MM.1S (cell line): Measurements from ENCODE around the gene ELOVL7.

Experiments used
- DNase-seq: peaks from one replicate; pipeline ENCODE4 v3.0.0-alpha.2; 2015
- H2AFZ ChIP-seq: fragments of 300-600 bp; sonication (generic); 2 replicates; pipeline ENCODE4 v1.6.0; 2016; ENCODE audit warnings: antibody characterized with exemption, low read length
- H3F3A ChIP-seq: fragments of 300-600 bp; sonication (generic); 2 replicates; pipeline ENCODE4 v1.6.1; 2016; ENCODE audit warnings: mild to moderate bottlenecking, antibody characterized with exemption, low read length, moderate library complexity, mixed read lengths; ENCODE audit not compliant: insufficient read depth
- H3K27ac ChIP-seq: fragments of 300-600 bp; sonication (generic); 2 replicates; pipeline ENCODE4 v1.5.1; 2016; ENCODE audit warnings: mild to moderate bottlenecking, low read length
- H3K27me3 ChIP-seq: fragments of 300-600 bp; sonication (generic); replicated peaks from 2 replicates; pipeline ENCODE4 v1.6.0; 2016; ENCODE audit warnings: low read length; ENCODE audit not compliant: insufficient read depth
- H3K36me3 ChIP-seq: fragments of 300-600 bp; sonication (generic); replicated peaks from 2 replicates; pipeline ENCODE4 v1.6.1; 2016; ENCODE audit warnings: mild to moderate bottlenecking, low read length, mixed read lengths; ENCODE audit not compliant: insufficient read depth
- H3K4me1 ChIP-seq: fragments of 300-600 bp; sonication (generic); 2 replicates; pipeline ENCODE4 v1.6.1; 2016; ENCODE audit warnings: low read length, mixed read lengths
- H3K4me2 ChIP-seq: fragments of 300-600 bp; sonication (generic); 2 replicates; pipeline ENCODE4 v1.6.0; 2016; ENCODE audit warnings: low read depth, low read length
- H3K4me3 ChIP-seq: fragments of 300-600 bp; sonication (generic); 2 replicates; pipeline ENCODE4 v1.5.1; 2016; ENCODE audit warnings: low read length, mixed read lengths
- H3K79me2 ChIP-seq: fragments of 300-600 bp; sonication (generic); 2 replicates; pipeline ENCODE4 v1.6.1; 2016; ENCODE audit warnings: mixed run types, low read length, mixed read lengths
- H3K9ac ChIP-seq: fragments of 300-600 bp; sonication (generic); 2 replicates; pipeline ENCODE4 v1.6.1; 2016; ENCODE audit warnings: low read length, mixed read lengths
- H3K9me2 ChIP-seq: fragments of 300-600 bp; sonication (generic); replicated peaks from 2 replicates; pipeline ENCODE4 v1.6.1; 2016; ENCODE audit warnings: mild to moderate bottlenecking, low read length, mixed read lengths; ENCODE audit not compliant: insufficient read depth
- H3K9me3 ChIP-seq: fragments of 300-600 bp; sonication (generic); replicated peaks from 2 replicates; pipeline ENCODE4 v1.6.1; 2016; ENCODE audit warnings: mild to moderate bottlenecking, low read length, mixed read lengths; ENCODE audit not compliant: insufficient read depth
- H4K20me1 ChIP-seq: fragments of 300-600 bp; sonication (generic); 2 replicates; pipeline ENCODE4 v1.6.1; 2016; ENCODE audit warnings: mild to moderate bottlenecking, low read length, moderate library complexity, mixed read lengths; ENCODE audit not compliant: insufficient read depth
- CTCF ChIP-seq: fragments of 300-600 bp; sonication (generic); IDR thresholded peaks from 2 replicates; pipeline ENCODE4 v1.5.1; 2016; ENCODE audit warnings: antibody characterized with exemption, low read length, mixed read lengths
- EZH2 ChIP-seq: fragments of 300-600 bp; sonication (generic); optimal IDR thresholded peaks from 2 replicates; pipeline ENCODE3; 2017; ENCODE audit warnings: low read depth, mild to moderate bottlenecking, antibody characterized with exemption, low read length, mixed read lengths
- EZH2phosphoT487 ChIP-seq: fragments of 300-600 bp; sonication (generic); IDR thresholded peaks from 2 replicates; pipeline ENCODE4 v1.6.1; 2018; ENCODE audit warnings: antibody characterized with exemption, low read length

The ELOVL7 gene

GRCh38 chr5:60765019-60765709 is 78.9 kb downstream of the ELOVL7 start:
- TF ChIP-seq EZH2phosphoT487 (no peak), CTCF (no peak), EZH2 (no peak)
- Histone ChIP-seq H3K4me2 (no peak overlapping the region), H3F3A (no peaks in the 10 kb centered on the region)

GRCh38 chr5:60763061-60763460 is 81.0 kb downstream of the ELOVL7 start:
- Histone ChIP-seq H3K27me3 (no peaks in the 10 kb centered on the region), H3K27ac (no peak overlapping the region), H3K79me2 (no peaks in the 10 kb centered on the region), H3F3A (no peaks in the 10 kb centered on the region), H3K9me2 (no peaks in the 10 kb centered on the region), H3K4me2 (no peak overlapping the region), H3K36me3 (no peaks in the 10 kb centered on the region), H3K9ac (no peak overlapping the region), H4K20me1 (no peaks in the 10 kb centered on the region; the same call in 1 of the 2 replicates), H3K4me3 (no peak overlapping the region), H3K9me3 (no peaks in the 10 kb centered on the region), H2AFZ (no peak overlapping the region), H3K4me1 (no peaks in the 10 kb centered on the region)
- no peak for DNase-seq
- TF ChIP-seq EZH2phosphoT487: no peak
- no peak for TF ChIP-seq EZH2
- TF ChIP-seq CTCF: no peak

More at GRCh38 chr5:60765019-60765709, 78.9 kb downstream of the ELOVL7 start:
- H3K9me2 ChIP-seq: no peaks in the 10 kb centered on the region
- H3K9ac ChIP-seq: no peak overlapping the region
- DNase-seq: no peak
- no peaks in the 10 kb centered on the region for H3K4me1 ChIP-seq
- H3K4me3 ChIP-seq: no peak overlapping the region
- H3K27ac ChIP-seq: no peak overlapping the region
- H4K20me1 ChIP-seq: no peaks in the 10 kb centered on the region; the same call in 1 of the 2 replicates
- no peaks in the 10 kb centered on the region for H3K79me2 ChIP-seq
- no peaks in the 10 kb centered on the region for H3K9me3 ChIP-seq
- no peaks in the 10 kb centered on the region for H3K27me3 ChIP-seq
- H2AFZ ChIP-seq: no peak overlapping the region
- no peaks in the 10 kb centered on the region for H3K36me3 ChIP-seq

- Histone ChIP-seq H3K4me3 (no peak overlapping the region), H3K9ac (no peak overlapping the region), H4K20me1 (no peaks in the 10 kb centered on the region), H3K9me3 (no peaks in the 10 kb centered on the region), H3F3A (no peaks in the 10 kb centered on the region), H3K27ac (no peak overlapping the region), H3K9me2 (no peaks in the 10 kb centered on the region), H3K27me3 (no peaks in the 10 kb centered on the region), H3K4me1 (no peaks in the 10 kb centered on the region), H2AFZ (no peak overlapping the region), H3K4me2 (no peak overlapping the region), H3K79me2 (no peaks in the 10 kb centered on the region), H3K36me3 (no peaks in the 10 kb centered on the region)
- no peak for DNase-seq
- TF ChIP-seq EZH2: no peak
- TF ChIP-seq CTCF: no peak
- no peak for TF ChIP-seq EZH2phosphoT487
Observed at GRCh38 chr5:60754495-60754894, 89.6 kb downstream of the ELOVL7 start.
